SU-DHL-6 (cell line): ENCODE results near the gene BCL2L1.

Experiments
- EZH2phosphoT487 ChIP-seq: fragments of 200-600 bp; sonication (generic), shearing (Covaris generic); conservative IDR thresholded peaks from 2 replicates; pipeline ENCODE4 v1.6.1; 2018; ENCODE audit warnings: mild to moderate bottlenecking, antibody characterized with exemption, low read length, moderate library complexity, mixed read lengths
- TF ChIP-seq, protein P1 (sequence below): fragments of 200-600 bp; sonication (generic); IDR thresholded peaks from one replicate; pipeline ENCODE4 v1.5.1; 2017; ENCODE audit warnings: antibody characterized with exemption, mild to moderate bottlenecking, low read length, moderate library complexity; ENCODE audit not compliant: insufficient read depth, poor library complexity, severe bottlenecking

DNA sequence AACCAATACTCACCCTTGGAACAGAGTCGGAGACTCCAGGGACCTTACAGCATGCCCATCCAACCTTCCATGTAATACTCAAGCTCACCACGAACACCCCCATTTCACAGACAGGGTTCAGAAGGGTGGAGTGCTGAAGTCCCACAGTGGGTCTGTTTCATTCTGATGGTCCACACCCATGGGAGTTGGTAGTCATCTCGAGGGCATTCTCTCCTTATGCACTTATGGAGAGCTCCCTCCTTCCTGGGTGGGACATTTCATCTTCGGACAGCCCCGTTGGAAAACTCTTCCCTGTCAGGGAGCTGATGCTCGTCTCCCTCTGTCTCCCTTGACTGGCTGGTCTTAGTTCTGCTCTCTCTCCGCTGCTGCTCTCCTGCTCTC is 46.1 kb downstream of the BCL2L1 start:
- TF ChIP-seq, protein P1, sequence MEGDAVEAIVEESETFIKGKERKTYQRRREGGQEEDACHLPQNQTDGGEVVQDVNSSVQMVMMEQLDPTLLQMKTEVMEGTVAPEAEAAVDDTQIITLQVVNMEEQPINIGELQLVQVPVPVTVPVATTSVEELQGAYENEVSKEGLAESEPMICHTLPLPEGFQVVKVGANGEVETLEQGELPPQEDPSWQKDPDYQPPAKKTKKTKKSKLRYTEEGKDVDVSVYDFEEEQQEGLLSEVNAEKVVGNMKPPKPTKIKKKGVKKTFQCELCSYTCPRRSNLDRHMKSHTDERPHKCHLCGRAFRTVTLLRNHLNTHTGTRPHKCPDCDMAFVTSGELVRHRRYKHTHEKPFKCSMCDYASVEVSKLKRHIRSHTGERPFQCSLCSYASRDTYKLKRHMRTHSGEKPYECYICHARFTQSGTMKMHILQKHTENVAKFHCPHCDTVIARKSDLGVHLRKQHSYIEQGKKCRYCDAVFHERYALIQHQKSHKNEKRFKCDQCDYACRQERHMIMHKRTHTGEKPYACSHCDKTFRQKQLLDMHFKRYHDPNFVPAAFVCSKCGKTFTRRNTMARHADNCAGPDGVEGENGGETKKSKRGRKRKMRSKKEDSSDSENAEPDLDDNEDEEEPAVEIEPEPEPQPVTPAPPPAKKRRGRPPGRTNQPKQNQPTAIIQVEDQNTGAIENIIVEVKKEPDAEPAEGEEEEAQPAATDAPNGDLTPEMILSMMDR = no peak
- no peak for TF ChIP-seq EZH2phosphoT487
